ENCODE results near the gene KAZN.

- TF ChIP-seq ZNF132 (tag by site-specific recombination; IDR thresholded peaks at IDR 0.05; ENCODE audit: borderline replicate concordance) (no peak), ZSCAN18 (tag by site-specific recombination; IDR thresholded peaks at IDR 0.05) (no peak), CTCF (tag by site-specific recombination; IDR thresholded peaks at IDR 0.05) (no peak), AEBP2 (tag by site-specific recombination; IDR thresholded peaks at IDR 0.05; ENCODE audit: borderline replicate concordance) (no peak), MZF1 (tag by site-specific recombination; IDR thresholded peaks at IDR 0.05; ENCODE audit: borderline replicate concordance) (no peak), PATZ1 (tag by site-specific recombination; IDR thresholded peaks at IDR 0.05) (no peak), REST (tag by site-specific recombination; IDR thresholded peaks at IDR 0.05) (no peak), ZNF513 (tag by site-specific recombination; IDR thresholded peaks at IDR 0.05) (no peak), YY2 (tag by site-specific recombination; IDR thresholded peaks at IDR 0.05) (no peak), ZNF639 (tag by site-specific recombination; IDR thresholded peaks at IDR 0.05) (no peak), ZNF423 (tag by site-specific recombination; IDR thresholded peaks at IDR 0.05) (no peak), ZNF24 (tag by site-specific recombination; IDR thresholded peaks at IDR 0.05) (no peak), ZNF169 (tag by site-specific recombination; IDR thresholded peaks at IDR 0.05) (no peak), ZEB2 (tag by site-specific recombination; IDR thresholded peaks at IDR 0.05) (no peak)
Measured at GRCh38 chr1:14576155-14576554, 22.3 kb upstream of the KAZN start.

Data from HEK293 (cell line).